Lung (tissue), 12 donors: ENCODE data around the gene SLC35F2. TPM values are rescaled to one million over a fixed set of nuclear protein-coding genes. Genes with fewer than 3 reads are reported as not detected.
A peak's percentile ranks its signal among the peaks of the same experiment; 100 is the strongest.

Experiments
- ATAC-seq: fragments of 200-7000 bp; cut with Tn5 transposase; one replicate; pipeline ENCODE4 v1.9.1; 2020; ENCODE audit warnings: moderate number of reproducible peaks; ENCODE audit not compliant: insufficient read depth, low FRiP score
- DNase-seq, 3 donors: peaks; one replicate each; pipeline ENCODE4 v3.0.0-alpha.2; 2013 to 2017
- H3K27ac ChIP-seq, 2 donors: one replicate each; pipeline ENCODE4 v1.5.1; 2013; ENCODE audit warnings: mild to moderate bottlenecking in 2 of 2, moderate library complexity in 2 of 2, control low read depth in 1 of 2, inconsistent platforms in 1 of 2, low read depth in 1 of 2, low read length in 1 of 2
- H3K27me3 ChIP-seq, 3 donors: one replicate each; pipeline ENCODE4 v1.5.1; 2013; ENCODE audit warnings: low read length in 2 of 3; ENCODE audit not compliant: control insufficient read depth in 3 of 3, insufficient read depth in 3 of 3
- H3K36me3 ChIP-seq, 4 donors: one replicate each; pipeline ENCODE4 v1.5.1; 2013; ENCODE audit warnings: low read length in 4 of 4, mild to moderate bottlenecking in 1 of 4, moderate library complexity in 1 of 4; ENCODE audit not compliant: control insufficient read depth in 4 of 4, insufficient read depth in 4 of 4
- H3K4me1 ChIP-seq, 5 donors: one replicate each; pipeline ENCODE4 v1.5.1; 2013; ENCODE audit warnings: low read length in 5 of 5, mild to moderate bottlenecking in 2 of 5, moderate library complexity in 1 of 5; ENCODE audit not compliant: control insufficient read depth in 5 of 5, insufficient read depth in 5 of 5
- H3K4me3 ChIP-seq: one replicate; pipeline ENCODE4 v1.5.1; 2013; ENCODE audit warnings: mild to moderate bottlenecking, control low read depth, moderate library complexity
- H3K9ac ChIP-seq, 2 donors: one replicate each; pipeline ENCODE4 v1.5.1; 2013; ENCODE audit warnings: low read length in 2 of 2, control low read depth in 1 of 2; ENCODE audit not compliant: insufficient read depth in 1 of 2
- H3K9me3 ChIP-seq, 4 donors: one replicate each; pipeline ENCODE4 v1.5.1; 2013; ENCODE audit warnings: low read length in 3 of 4, mild to moderate bottlenecking in 1 of 4, moderate library complexity in 1 of 4; ENCODE audit not compliant: control insufficient read depth in 4 of 4, insufficient read depth in 3 of 4
- CTCF ChIP-seq: IDR thresholded peaks from 2 replicates; pipeline ENCODE4 v1.5.1; 2012; ENCODE audit warnings: mild to moderate bottlenecking; ENCODE audit errors: control extremely low read depth, extremely low read depth
- WGBS, 2 donors: extraction: QIAGEN DNeasy Blood & Tissue Kit; methylation state at CpG; one replicate each; pipeline ENCODE4 v1.1.7; 2013; 5-methylcytosine and 5-hydroxymethylcytosine counted together
- polyA plus RNA-seq, 2 donors: library from polyadenylated mRNA; stranded (reverse); fragments of 200-250 nt; gene quantifications; one replicate each; pipeline ENCODE4 v1.2.1, GENCODE V29; 2013
- total RNA-seq, 2 donors: library from RNA; depleted of rRNA in 1 of 2; stranded (reverse); fragments of >200 nt in 1 of 2; gene quantifications; one replicate each; pipeline ENCODE4 v1.2.1, GENCODE V29; 2014 to 2021
- donor health status: control.
- donor health status: control.
- donor health status: Bipolar disorder and iron deficiency.
- donor health status: healthy.
- donor health status: DM: yes; HTN: yes; CAD: no.

Gene SLC35F2
- total and polyA plus RNA-seq, 4 donors = 5.1 to 15.7 (median 5.8) TPM

- peaks cover 0 to 11% (median 0%) of the 10 kb centered on the region in 5 donors for H3K4me1 ChIP-seq
- H3K36me3 ChIP-seq = no peaks in the 10 kb centered on the region
- DNase-seq = no peak
- WGBS, 2 donors = 87 to 92% methylated on average over 4 of the region's 4 CpGs
- no peak overlapping the region for H3K9ac ChIP-seq
- no peak overlapping the region for H3K4me3 ChIP-seq
- ATAC-seq = no peak
- no peak overlapping the region for H3K27ac ChIP-seq
- H3K9me3 ChIP-seq = no peaks in the 10 kb centered on the region
- peaks cover 0 to under 1% (median 0%) of the 10 kb centered on the region in 3 donors for H3K27me3 ChIP-seq
- no peak for TF ChIP-seq CTCF
Observed at GRCh38 chr11:107851704-107852310, 6.8 kb downstream of the SLC35F2 start.

GRCh38 chr11:107849790-107850189 is 8.8 kb downstream of the SLC35F2 start:
- Histone ChIP-seq H3K27me3 (no peaks in the 10 kb centered on the region), H3K9me3 (no peaks in the 10 kb centered on the region), H3K36me3 (peaks cover 0 to 1% (median 0%) of the 10 kb centered on the region in 4 donors), H3K9ac (no peak overlapping the region), H3K4me1 (peaks cover 0 to 8% (median 0%) of the 10 kb centered on the region in 5 donors), H3K27ac (no peak overlapping the region), H3K4me3 (no peak overlapping the region)
- peak; percentile 30 to 63 (median 44) for DNase-seq
- peak; percentile 19 for ATAC-seq
- TF ChIP-seq CTCF = no peak

- no peak overlapping the region for H3K27ac ChIP-seq
- no peak for TF ChIP-seq CTCF
- no peaks in the 10 kb centered on the region for H3K27me3 ChIP-seq
- H3K4me3 ChIP-seq = no peak overlapping the region
- no peak for DNase-seq
- no peaks in the 10 kb centered on the region for H3K9me3 ChIP-seq
- H3K9ac ChIP-seq = no peak overlapping the region
- ATAC-seq = no peak
- peaks cover 0 to 1% (median 0%) of the 10 kb centered on the region in 4 donors for H3K36me3 ChIP-seq
- peaks cover 0 to 5% (median 0%) of the 10 kb centered on the region in 5 donors for H3K4me1 ChIP-seq
- WGBS, 2 donors = 57 to 86% methylated on average over 1 of the region's 1 CpG
Observed at GRCh38 chr11:107848345-107848744, 10.2 kb downstream of the SLC35F2 start.

GRCh38 chr11:107847184-107847583 is 11.4 kb downstream of the SLC35F2 start:
- H3K4me3 ChIP-seq = no peak overlapping the region
- WGBS, 2 donors = 93 to 98% methylated on average over 2 of the region's 2 CpGs
- H3K4me1 ChIP-seq = peaks cover 0 to 5% (median 0%) of the 10 kb centered on the region in 5 donors
- DNase-seq (no peak), ATAC-seq (no peak)
- peaks cover 0 to 1% (median 0%) of the 10 kb centered on the region in 4 donors for H3K36me3 ChIP-seq
- no peaks in the 10 kb centered on the region for H3K27me3 ChIP-seq
- TF ChIP-seq CTCF = no peak
- H3K9ac ChIP-seq = no peak overlapping the region
- no peak overlapping the region for H3K27ac ChIP-seq
- H3K9me3 ChIP-seq = no peaks in the 10 kb centered on the region
